Measurements from ENCODE around the gene SLC5A4. TPM values are rescaled to one million over a fixed set of nuclear protein-coding genes. Genes with fewer than 3 reads are reported as not detected.

The SLC5A4 gene
- total and polyA plus RNA-seq, 10 of the 15 experiments (the other 5 are each of a cell fraction or from before 2014, with no cell fraction given), result not detected

- POLR2A ChIA-PET, result no interaction called here
- Histone ChIP-seq H3K27me3 (replicated peaks in 1 of 2; ENCODE audit: control insufficient read depth in 2 of 2, insufficient read depth in 2 of 2, low read length in 1 of 2) (peaks cover 0 to 2% of the 10 kb centered on the region in 2 experiments; a peak in 2 of 4 replicates), H3K4me2 (ENCODE audit: control insufficient read depth, insufficient read depth) (no peak overlapping the region), H2AFZ (ENCODE audit: control insufficient read depth, low read depth, low read length) (no peak overlapping the region), H3K9me3 (replicated peaks; ENCODE audit: control insufficient read depth, insufficient read depth, low read length) (no peaks in the 10 kb centered on the region), H3K4me3 (no peak overlapping the region), H3K9ac (ENCODE audit: control insufficient read depth, insufficient read depth, low read length) (no peak overlapping the region), H3K4me1 (ENCODE audit: control insufficient read depth, insufficient read depth, low read length) (no peaks in the 10 kb centered on the region), H3K27ac (ENCODE audit: control insufficient read depth, insufficient read depth) (no peak overlapping the region), H3K79me2 (ENCODE audit: control insufficient read depth, insufficient read depth, low read length) (no peaks in the 10 kb centered on the region), H3K36me3 (ENCODE audit: control insufficient read depth in 2 of 2, insufficient read depth in 2 of 2, low read length in 1 of 2) (no peaks in the 10 kb centered on the region), H4K20me1 (ENCODE audit: control insufficient read depth, insufficient read depth) (no peaks in the 10 kb centered on the region)
- FAIRE-seq, result no peak
- no TSS peak for BruUV-seq (replicated peaks)
- intact Hi-C loops (cut with micrococcal nuclease; ENCODE audit: unreplicated experiment), result no loop called here
- no peak for DNase-seq (ENCODE audit: low read depth, low spot score)
- ATAC-seq, result no peak
- CTCF ChIA-PET, result no interaction called here
- RAD21 ChIA-PET (ENCODE audit: unreplicated experiment), result no interaction called here
- in situ Hi-C loops (cut with MboI), result no loop called here
- SMC1A ChIA-PET (ENCODE audit: uncharacterized antibody, unreplicated experiment), result no interaction called here
- WGBS (ENCODE audit: insufficient coverage, insufficient replicate concordance, low lambda C conversion rate, missing lambda C conversion rate), result 64% methylated on average over 8 of the region's 8 CpGs
- no peak for TF ChIP-seq MYB (IDR thresholded peaks at IDR 0.05; ENCODE audit: borderline replicate concordance, low read depth, low read length)
Observed at GRCh38 chr22:32236970-32237369, 18.2 kb downstream of the SLC5A4 start.

- intact Hi-C loops (cut with micrococcal nuclease; ENCODE audit: unreplicated experiment), result no loop called here
- Histone ChIP-seq H3K79me2 (ENCODE audit: control insufficient read depth, insufficient read depth, low read length) (no peaks in the 10 kb centered on the region), H3K4me2 (ENCODE audit: control insufficient read depth, insufficient read depth) (no peak overlapping the region), H4K20me1 (ENCODE audit: control insufficient read depth, insufficient read depth) (no peaks in the 10 kb centered on the region), H3K4me1 (ENCODE audit: control insufficient read depth, insufficient read depth, low read length) (no peaks in the 10 kb centered on the region), H3K9ac (ENCODE audit: control insufficient read depth, insufficient read depth, low read length) (no peak overlapping the region), H3K27me3 (replicated peaks in 1 of 2; ENCODE audit: control insufficient read depth in 2 of 2, insufficient read depth in 2 of 2, low read length in 1 of 2) (peaks cover 0 to 2% of the 10 kb centered on the region in 2 experiments; a peak in 2 of 4 replicates), H3K27ac (ENCODE audit: control insufficient read depth, insufficient read depth) (no peak overlapping the region), H3K36me3 (ENCODE audit: control insufficient read depth in 2 of 2, insufficient read depth in 2 of 2, low read length in 1 of 2) (no peaks in the 10 kb centered on the region), H2AFZ (ENCODE audit: control insufficient read depth, low read depth, low read length) (no peak overlapping the region), H3K9me3 (replicated peaks; ENCODE audit: control insufficient read depth, insufficient read depth, low read length) (no peaks in the 10 kb centered on the region), H3K4me3 (no peak overlapping the region)
- BruUV-seq (replicated peaks), result no TSS peak
- ATAC-seq (no peak), DNase-seq (ENCODE audit: low read depth, low spot score) (no peak), FAIRE-seq (no peak)
- 22% methylated on average over 5 of the region's 5 CpGs for WGBS (ENCODE audit: insufficient coverage, insufficient replicate concordance, low lambda C conversion rate, missing lambda C conversion rate)
- POLR2A ChIA-PET, result no interaction called here
- SMC1A ChIA-PET (ENCODE audit: uncharacterized antibody, unreplicated experiment), result no interaction called here
- CTCF ChIA-PET, result no interaction called here
- in situ Hi-C loops (cut with MboI), result no loop called here
- RAD21 ChIA-PET (ENCODE audit: unreplicated experiment), result no interaction called here
- no peak for TF ChIP-seq BMI1 (IDR thresholded peaks at IDR 0.05; ENCODE audit: borderline replicate concordance)
- no peak for TF ChIP-seq NKRF (conservative IDR thresholded peaks at IDR 0.05)
- TF ChIP-seq PRDM15 (CRISPR knock-in tag; IDR thresholded peaks at IDR 0.05), result no peak
- TF ChIP-seq NBN (IDR thresholded peaks at IDR 0.05), result no peak
- TF ChIP-seq USF2 (IDR thresholded peaks at IDR 0.05; ENCODE audit: borderline replicate concordance, low read depth, low read length), result no peak
- TF ChIP-seq SIX5 (IDR thresholded peaks at IDR 0.05; ENCODE audit: low read depth, low read length, severe bottlenecking), result no peak
- no peak for TF ChIP-seq YY1 (IDR thresholded peaks at IDR 0.05; ENCODE audit: low read depth, low read length)
- no peak for TF ChIP-seq GATAD2B (conservative IDR thresholded peaks at IDR 0.05; ENCODE audit: low read depth)
- no peak for TF ChIP-seq SUPT20H (IDR thresholded peaks at IDR 0.05; ENCODE audit: borderline replicate concordance, control insufficient read depth, low read depth, low read length)
Observed at GRCh38 chr22:32233091-32233490, 22.1 kb downstream of the SLC5A4 start.
